Stimulated activated CD8-positive, alpha-beta memory T cell treated with anti-CD3 and anti-CD28 coated beads, Interleukin-7, amount 100 ng/mL, for 4 hours (primary cell): ENCODE data around the gene MPZL1.

Experiments used
- DNase-seq, 2 donors: peaks; one replicate each; pipeline ENCODE4 v3.0.0-alpha.2; 2020; ENCODE audit warnings: low read depth in 2 of 2

MPZL1 gene

GRCh38 chr1:167721617-167722151 lies at the start of gene MPZL1:
TSS of gene MPZL1 (plus strand) at chr1:167721982. CDS start at chr1:167722152, 170 bp downstream.
- DNase-seq = peak; percentile 86 to 87

- no peak for DNase-seq
Measured at GRCh38 chr1:167672831-167673230, 49.0 kb upstream of the MPZL1 start.

DNA sequence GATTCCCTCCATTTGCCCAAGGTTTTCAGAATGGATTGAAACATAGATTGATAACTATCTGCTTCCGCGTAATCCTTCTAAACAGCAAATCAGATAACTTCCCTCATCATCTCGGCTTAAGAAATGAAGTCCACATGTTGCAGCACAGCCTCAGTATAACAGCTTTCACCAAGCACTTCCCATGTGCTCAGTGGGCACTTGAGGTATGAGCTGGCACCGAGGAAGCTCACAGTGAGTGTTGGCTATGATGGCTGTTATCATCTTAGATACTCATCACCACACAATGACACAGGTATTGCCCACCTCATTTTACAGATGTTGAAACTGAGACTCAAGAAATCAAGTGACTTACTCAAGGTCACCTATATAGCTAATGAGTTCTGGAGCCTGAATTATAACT lies 48.5 kb upstream of the MPZL1 start:
- DNase-seq = no peak

DNA sequence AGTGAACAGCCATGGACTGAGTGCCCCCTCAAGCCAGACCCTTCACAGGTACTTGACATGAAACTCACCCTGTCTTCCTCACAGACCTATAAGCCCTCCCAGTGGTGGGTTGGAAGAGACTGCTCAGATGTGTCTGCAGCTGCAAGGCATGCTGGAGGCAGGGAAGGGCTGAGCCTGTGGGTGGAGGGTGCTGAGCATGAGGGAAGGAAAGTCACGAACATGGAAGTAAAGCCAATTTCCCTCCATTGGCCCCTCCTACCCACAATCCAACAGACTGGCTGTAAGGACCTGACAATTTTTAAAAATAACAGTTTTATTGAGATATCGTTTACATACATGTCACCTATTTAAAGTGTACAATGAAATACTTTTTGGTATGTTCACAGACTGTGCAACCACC lies 47.6 kb upstream of the MPZL1 start:
- no peak for DNase-seq

DNA sequence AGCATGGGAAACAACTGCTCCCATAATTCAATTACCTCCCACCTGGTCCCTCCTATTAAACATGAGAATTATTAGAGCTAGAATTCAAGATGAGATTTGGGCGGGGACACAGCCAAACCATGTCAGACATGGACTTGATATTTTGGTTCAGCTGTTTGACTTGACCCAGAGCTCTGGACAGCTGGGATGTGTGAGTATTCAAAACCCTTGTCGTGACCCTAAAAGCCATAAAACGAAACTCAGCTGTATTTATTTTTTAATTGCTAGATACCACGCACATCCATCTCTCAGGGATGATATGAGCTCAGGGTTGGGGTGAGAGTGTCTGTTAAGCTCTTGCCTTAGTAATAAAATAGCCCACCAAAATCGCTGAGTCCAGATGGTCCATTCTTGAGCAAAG lies 46.3 kb upstream of the MPZL1 start:
- no peak for DNase-seq

DNA sequence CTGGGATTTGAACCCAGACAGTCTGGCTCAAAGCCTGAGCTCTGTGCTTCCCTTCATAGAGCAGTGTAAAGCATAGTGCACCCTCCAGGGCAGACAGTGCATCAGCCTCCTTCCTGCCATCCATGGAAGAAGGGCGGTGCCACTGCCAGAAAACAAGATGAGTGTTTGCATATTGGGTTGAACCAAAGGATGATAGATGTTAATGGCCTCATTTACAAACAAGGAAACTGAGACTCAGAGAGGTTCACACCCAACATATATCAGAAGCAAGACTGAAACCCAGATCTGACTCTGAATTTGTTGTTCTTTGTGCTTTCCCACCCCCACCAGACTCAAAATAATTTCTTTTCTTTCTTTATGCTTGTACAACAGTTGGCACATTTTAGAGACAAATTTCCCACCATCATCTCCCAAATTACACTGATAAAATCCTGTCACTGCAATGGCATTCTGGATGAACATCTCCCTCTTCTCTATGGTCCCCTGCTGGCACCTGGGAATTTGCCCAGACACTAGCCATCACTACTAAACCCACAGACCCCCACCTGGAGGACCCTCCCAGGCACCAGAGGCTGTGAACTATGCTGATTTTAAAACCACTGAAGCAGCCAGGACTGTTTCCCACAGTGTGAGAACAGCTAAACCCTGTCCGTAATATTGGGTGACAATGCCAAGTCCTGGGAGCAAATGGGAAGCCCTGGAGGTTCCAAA lies 45.4 kb upstream of the MPZL1 start:
- no peak for DNase-seq

DNA sequence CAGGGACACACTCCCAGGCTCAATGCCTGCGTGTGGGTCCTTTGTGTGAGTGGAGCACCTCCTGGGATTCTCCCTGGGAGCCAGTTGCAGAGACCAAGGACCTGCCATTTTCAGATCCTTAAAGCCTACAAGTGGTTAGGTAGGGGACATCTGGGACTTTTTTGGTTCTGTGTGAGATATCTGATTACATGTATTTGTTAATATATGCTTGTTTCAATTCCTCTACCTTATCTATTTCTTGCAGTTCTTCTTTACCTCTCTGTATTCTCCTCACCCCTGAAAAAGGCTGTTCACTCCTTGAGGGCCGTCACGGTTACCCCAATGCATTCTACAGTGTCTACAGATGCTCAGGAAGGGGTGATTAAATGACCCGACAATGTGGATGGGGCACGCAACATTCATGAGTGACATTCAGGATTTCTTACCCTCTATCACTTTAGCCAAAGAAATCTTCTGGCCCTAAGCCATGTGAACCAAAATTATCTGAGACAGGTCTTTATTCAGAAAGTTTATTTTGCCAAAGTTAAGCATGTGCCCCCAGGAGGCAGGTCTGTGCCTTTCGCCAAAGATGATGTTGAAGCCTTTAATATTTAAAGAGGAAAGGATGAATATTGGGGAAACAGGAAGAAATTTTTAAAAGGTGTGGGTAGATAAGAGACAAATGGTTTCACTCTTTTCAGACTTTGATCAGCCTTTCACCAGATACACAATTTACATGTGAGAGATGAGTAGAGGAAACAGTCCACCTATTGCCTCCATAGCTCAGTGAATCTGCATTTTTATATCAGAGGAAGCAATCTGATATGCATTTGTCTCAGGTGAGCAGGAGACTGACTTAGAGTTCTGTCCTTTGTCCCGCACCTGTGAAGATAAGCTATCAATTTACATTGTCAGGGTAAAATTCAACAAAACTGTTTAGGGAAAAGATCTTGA lies 44.6 kb upstream of the MPZL1 start:
- DNase-seq = no peak

GRCh38 chr1:167678422-167678821 lies 43.4 kb upstream of the MPZL1 start:
- no peak for DNase-seq

DNA sequence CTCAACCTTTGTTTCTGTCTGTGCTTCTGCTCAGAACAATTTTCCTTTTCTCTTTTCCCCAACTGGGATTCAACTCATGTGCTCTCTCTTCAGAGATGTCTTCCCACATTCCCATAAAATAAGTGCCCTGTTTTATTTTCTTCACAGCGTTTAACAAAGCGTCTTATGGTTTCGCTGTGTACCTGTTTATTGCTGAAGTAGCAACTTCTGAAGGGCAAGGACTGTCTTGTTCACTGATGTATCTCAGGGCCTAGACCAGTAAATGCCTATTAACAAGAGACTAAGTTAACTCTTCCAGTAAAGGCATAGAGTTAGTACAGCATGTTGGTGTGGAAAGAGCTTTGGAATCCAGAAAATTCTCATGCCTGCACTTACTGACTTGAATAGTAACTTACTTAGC lies 42.9 kb upstream of the MPZL1 start:
- no peak for DNase-seq

DNA sequence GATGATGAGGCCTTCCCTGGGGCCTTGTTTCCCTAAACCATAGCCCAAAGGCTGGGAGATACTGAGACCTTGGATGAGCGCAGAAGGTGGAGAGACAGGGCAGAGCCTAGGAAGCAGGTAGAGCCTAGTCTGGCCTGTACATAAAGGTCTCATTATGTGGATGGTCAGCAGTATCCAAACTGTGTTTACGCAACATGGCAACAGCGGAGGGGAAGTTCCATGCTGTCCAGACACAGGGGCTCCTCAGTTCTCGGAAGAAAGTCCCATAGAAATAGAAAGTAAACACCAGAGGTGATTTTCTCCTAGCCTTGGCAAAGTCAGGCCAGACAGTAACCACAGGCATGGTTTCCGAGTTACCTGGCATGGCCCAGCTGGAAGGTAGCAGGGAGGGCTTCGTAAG lies 42.1 kb upstream of the MPZL1 start:
- no peak for DNase-seq

DNA sequence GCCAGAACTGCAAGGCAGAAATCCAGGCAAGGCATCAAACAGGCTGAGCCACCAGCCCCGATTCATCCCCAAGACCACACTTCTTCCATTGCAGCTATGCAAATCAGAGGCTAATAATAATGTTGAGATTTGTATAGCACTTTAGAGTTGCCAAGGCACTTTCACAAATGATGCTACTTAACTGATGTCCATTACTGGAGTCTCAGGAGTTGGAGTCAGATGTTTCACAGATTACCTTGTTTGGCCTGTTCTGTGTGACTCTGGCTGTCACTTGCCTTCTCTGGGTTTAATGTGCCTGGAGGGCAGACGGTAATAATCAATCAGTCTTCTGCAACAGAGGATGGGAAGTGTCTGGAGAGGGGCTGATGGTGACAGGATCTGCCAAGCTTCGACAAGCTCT lies 40.8 kb upstream of the MPZL1 start:
- DNase-seq = no peak

DNA sequence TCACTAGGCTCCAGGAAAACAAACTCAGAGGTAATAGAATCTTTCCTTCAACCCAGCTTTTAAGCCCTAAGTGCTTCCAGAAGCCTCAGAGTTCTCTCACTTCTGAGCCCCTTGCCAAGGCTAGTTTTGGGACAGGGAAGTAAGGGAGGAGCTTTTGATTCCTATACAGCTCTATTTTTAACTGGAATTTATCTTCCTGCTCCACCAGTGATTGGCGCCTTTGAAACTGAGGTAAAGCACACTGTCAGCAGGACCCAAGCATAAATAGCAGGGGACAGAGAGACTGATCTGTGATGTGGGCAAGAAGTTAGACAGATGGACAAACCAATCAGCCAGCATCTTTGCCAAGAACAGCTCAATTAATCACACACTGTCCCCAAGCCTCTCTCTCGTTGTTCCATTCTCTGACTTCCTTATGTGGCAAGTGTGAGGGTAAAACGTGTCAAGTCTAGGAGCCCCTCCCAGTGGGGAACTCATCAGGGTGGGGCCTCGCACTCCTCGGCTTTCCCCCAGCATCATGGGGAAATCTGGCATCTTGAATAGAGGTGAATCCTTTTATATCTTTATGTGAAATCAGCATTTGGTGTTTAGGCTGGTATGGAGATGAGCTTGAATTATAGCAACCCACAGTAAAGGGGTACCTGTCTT lies 40.2 kb upstream of the MPZL1 start:
- no peak for DNase-seq

DNA sequence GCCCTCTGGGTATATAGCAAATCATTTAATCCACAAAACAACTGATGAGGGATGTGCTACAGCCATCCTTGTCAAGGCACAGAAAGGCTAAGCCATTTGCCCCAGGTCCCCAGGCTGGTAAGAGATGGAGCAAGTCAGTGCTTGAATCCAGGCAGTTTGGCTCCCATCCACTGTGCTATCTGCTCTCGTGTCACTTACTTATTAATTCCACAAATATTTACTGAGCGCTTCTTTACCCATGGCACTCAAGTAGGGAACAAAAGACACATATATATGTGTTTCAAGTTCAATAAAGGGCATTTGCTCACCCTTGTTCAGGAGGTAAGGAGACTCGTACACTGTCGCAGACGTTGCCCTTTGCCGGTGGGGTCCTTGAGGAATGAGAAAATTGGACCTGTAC lies 38.6 kb upstream of the MPZL1 start:
- DNase-seq = no peak

- no peak for DNase-seq
Measured at GRCh38 chr1:167683641-167684502, 37.9 kb upstream of the MPZL1 start.

- DNase-seq = no peak
Measured at GRCh38 chr1:167685844-167686243, 35.9 kb upstream of the MPZL1 start.

- peak; percentile 50 to 77 for DNase-seq
Measured at GRCh38 chr1:167687919-167688519, 33.8 kb upstream of the MPZL1 start.

- DNase-seq = no peak
Measured at GRCh38 chr1:167689567-167689920, 32.2 kb upstream of the MPZL1 start.

DNA sequence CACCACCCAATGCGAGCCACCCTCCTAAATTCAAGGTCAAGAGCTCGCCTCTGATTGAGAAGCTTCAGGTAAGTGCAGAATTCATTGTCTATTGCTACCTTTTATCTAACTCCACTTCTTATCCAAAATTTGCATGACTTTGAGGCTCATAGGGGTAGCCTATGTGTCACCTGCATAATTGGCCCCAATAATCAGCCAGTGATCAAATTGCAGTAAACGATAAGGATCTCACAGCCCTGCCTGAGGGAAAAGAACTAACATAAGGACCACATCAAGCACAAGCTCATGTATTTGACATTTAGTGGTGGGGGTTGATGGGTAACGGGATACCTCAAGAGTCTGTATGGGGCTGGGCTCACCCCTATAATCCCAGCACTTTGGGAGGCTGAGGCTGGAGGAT lies 31.7 kb upstream of the MPZL1 start:
- DNase-seq = no peak

- no peak for DNase-seq
Measured at GRCh38 chr1:167693425-167694045, 28.2 kb upstream of the MPZL1 start.

DNA sequence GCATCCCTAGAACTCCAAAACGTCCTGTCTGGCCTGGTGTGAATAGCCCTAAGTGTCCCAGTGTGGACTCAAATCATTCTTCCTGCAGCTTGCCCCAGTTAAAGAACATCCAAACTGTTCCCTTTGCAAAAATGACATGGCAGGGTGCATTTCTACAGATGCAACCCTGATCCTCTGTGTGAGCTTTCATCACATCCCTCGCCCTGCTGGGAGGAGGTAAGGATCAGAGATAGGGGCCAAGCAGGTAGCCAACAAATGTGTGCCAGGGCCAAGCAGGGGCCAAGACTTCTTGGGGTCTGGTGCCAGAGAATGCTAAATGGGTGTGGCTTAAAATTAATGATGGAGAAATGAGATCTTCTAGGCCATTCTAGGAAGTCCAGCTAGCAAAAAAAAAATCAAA lies 27.1 kb upstream of the MPZL1 start:
- no peak for DNase-seq

DNA sequence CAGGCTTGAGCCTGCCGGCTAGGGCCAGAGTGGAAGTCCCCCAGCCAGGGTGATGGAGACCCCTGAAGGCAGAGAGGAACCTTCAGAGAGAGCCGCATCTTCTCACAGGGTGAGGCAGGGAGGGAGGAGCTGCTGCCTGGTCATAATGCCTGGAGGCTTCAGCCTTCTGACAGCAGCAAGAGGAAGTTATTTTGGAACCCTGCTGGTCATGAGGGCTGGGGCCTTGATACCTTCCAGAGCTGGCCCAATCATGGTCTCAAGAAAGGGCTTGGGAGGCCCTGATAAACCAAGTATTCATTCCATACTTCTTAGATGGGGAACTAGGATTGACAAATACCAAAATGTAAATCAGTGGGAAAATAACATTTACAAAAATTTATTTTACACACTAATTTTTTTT lies 26.6 kb upstream of the MPZL1 start:
- no peak for DNase-seq
